HepG2 (cell line): ENCODE measurements around the gene SHCBP1L.

ENCODE experiments used
- ATF2 ChIP-seq: sonication (generic); formaldehyde crosslinking; IDR thresholded peaks from 2 replicates; pipeline ENCODE4 v1.4.0; 2020; ENCODE audit warnings: missing genetic modification reagents
- EP300 ChIP-seq, 3 experiments: sonication (generic) in 1 of 3; formaldehyde crosslinking in 1 of 3; IDR thresholded peaks; 2 replicates each; pipeline versions ENCODE4 v1.5.1 to v1.6.1; 2011 to 2020; ENCODE audit warnings: low read depth in 2 of 3, low read length in 2 of 3, borderline replicate concordance in 1 of 3, improper control_type of control experiment in 1 of 3, mild to moderate bottlenecking in 1 of 3, missing genetic modification reagents in 1 of 3, moderate library complexity in 1 of 3
- FOXJ3 ChIP-seq: sonication (generic); formaldehyde crosslinking; IDR thresholded peaks from 2 replicates; pipeline ENCODE4 v1.4.0; 2020; ENCODE audit warnings: missing genetic modification reagents, mild to moderate bottlenecking, borderline replicate concordance
- PRPF4 ChIP-seq: fragments of 200-400 bp; formaldehyde crosslinking; IDR thresholded peaks from 2 replicates; pipeline ENCODE4 v1.6.1; 2016; ENCODE audit warnings: low read length, low read depth; ENCODE audit not compliant: poor library complexity, severe bottlenecking
- SP1 ChIP-seq, 2 experiments: fragments of 450-650 bp in 1 of 2; sonication (generic) in 1 of 2; formaldehyde crosslinking in 1 of 2; IDR thresholded peaks; 2 replicates each; pipeline versions ENCODE4 v1.4.0 to v1.6.1; 2016 to 2020; ENCODE audit warnings: missing genetic modification reagents in 1 of 2
- ZZZ3 ChIP-seq: sonication (generic); formaldehyde crosslinking; IDR thresholded peaks from 2 replicates; pipeline ENCODE4 v1.4.0; 2020; ENCODE audit warnings: missing genetic modification reagents, mild to moderate bottlenecking, borderline replicate concordance
- TF ChIP-seq, protein P1 (sequence below): sonication (generic); formaldehyde crosslinking; IDR thresholded peaks from 2 replicates; pipeline ENCODE4 v1.5.0; 2020; ENCODE audit warnings: mild to moderate bottlenecking, missing genetic modification reagents, moderate library complexity

GRCh38 chr1:182913401-182913800 is 39.6 kb downstream of the SHCBP1L start:
- TF ChIP-seq, protein P1, sequence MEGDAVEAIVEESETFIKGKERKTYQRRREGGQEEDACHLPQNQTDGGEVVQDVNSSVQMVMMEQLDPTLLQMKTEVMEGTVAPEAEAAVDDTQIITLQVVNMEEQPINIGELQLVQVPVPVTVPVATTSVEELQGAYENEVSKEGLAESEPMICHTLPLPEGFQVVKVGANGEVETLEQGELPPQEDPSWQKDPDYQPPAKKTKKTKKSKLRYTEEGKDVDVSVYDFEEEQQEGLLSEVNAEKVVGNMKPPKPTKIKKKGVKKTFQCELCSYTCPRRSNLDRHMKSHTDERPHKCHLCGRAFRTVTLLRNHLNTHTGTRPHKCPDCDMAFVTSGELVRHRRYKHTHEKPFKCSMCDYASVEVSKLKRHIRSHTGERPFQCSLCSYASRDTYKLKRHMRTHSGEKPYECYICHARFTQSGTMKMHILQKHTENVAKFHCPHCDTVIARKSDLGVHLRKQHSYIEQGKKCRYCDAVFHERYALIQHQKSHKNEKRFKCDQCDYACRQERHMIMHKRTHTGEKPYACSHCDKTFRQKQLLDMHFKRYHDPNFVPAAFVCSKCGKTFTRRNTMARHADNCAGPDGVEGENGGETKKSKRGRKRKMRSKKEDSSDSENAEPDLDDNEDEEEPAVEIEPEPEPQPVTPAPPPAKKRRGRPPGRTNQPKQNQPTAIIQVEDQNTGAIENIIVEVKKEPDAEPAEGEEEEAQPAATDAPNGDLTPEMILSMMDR (CRISPR knock-in tag), result no peak
- no peak for TF ChIP-seq EP300 (IDR thresholded peaks at IDR 0.05; ENCODE audit: low read depth in 2 of 2, low read length in 2 of 2)
- TF ChIP-seq EP300 (CRISPR knock-in tag; IDR thresholded peaks at IDR 0.05; ENCODE audit: borderline replicate concordance), result no peak
- no peak for TF ChIP-seq PRPF4
- no peak for TF ChIP-seq FOXJ3
- no peak for TF ChIP-seq ATF2 (CRISPR knock-in tag)
- TF ChIP-seq SP1 (IDR thresholded peaks at IDR 0.05), result no peak
- TF ChIP-seq SP1 (CRISPR knock-in tag; IDR thresholded peaks at IDR 0.05), result no peak
- no peak for TF ChIP-seq ZZZ3 (CRISPR knock-in tag)
